GM12891 (cell line): ENCODE data around the gene SNX4.
"Not testable (repeated sequence)": the region's sequence is repeated elsewhere in the genome, so short reads cannot be mapped to it uniquely, and the experiment has no call there.

Source experiments
- DNase-seq: peaks from one replicate; pipeline ENCODE4 v3.0.0; 2011; ENCODE audit warnings: low spot score; ENCODE audit not compliant: insufficient read length
- FAIRE-seq: peaks from 2 replicates; lab custom pipeline; 2011; peaks lifted over from hg19 to GRCh38; lab: Jason Lieb, UNC
- PAX5 ChIP-seq: IDR thresholded peaks from 2 replicates; pipeline ENCODE4 v1.6.1; 2011; ENCODE audit warnings: low read length, moderate library complexity, mild to moderate bottlenecking; ENCODE audit not compliant: insufficient read depth, severe bottlenecking
- POLR2A ChIP-seq: IDR thresholded peaks from 2 replicates; pipeline ENCODE4 v1.6.1; 2011; ENCODE audit warnings: low read depth, low read length, control low read depth
- POLR2AphosphoS5 ChIP-seq: IDR thresholded peaks from 2 replicates; pipeline ENCODE4 v1.6.1; 2011; ENCODE audit warnings: low read depth, low read length, control low read depth
- POU2F2 ChIP-seq: IDR thresholded peaks from 2 replicates; pipeline ENCODE4 v1.6.1; 2011; ENCODE audit warnings: low read depth, mild to moderate bottlenecking, control low read depth, low read length, moderate library complexity
- SPI1 ChIP-seq: IDR thresholded peaks from 2 replicates; pipeline ENCODE4 v1.6.1; 2011; ENCODE audit warnings: low read depth, low read length, control low read depth
- TAF1 ChIP-seq: IDR thresholded peaks from 2 replicates; pipeline ENCODE4 v1.6.1; 2011; ENCODE audit warnings: low read depth, low read length, control low read depth

SNX4 gene

GRCh38 chr3:125410922-125411321 lies 109.1 kb downstream of the SNX4 start:
- FAIRE-seq: no peak

GRCh38 chr3:125406070-125406469 lies 113.9 kb downstream of the SNX4 start:
- FAIRE-seq (no peak), DNase-seq (no peak)
- TF ChIP-seq TAF1 (no peak), POLR2AphosphoS5 (no peak), SPI1 (no peak), POLR2A (no peak), PAX5 (no peak), POU2F2 (no peak)

More at GRCh38 chr3:125410922-125411321, 109.1 kb downstream of the SNX4 start:
- DNase-seq: no peak
- no peak for TF ChIP-seq POLR2AphosphoS5
- no peak for TF ChIP-seq TAF1
- TF ChIP-seq POU2F2: no peak
- TF ChIP-seq PAX5: no peak
- no peak for TF ChIP-seq POLR2A
- TF ChIP-seq SPI1: no peak

- not testable (repeated sequence) for DNase-seq, FAIRE-seq
Observed at GRCh38 chr3:125405515-125405914, 114.5 kb downstream of the SNX4 start.

- no peak for DNase-seq
- no peak for FAIRE-seq
Observed at GRCh38 chr3:125403789-125404188, 116.2 kb downstream of the SNX4 start.

GRCh38 chr3:125402639-125403038 lies 117.4 kb downstream of the SNX4 start:
- FAIRE-seq: no peak
- TF ChIP-seq POLR2AphosphoS5 (no peak), POLR2A (no peak), TAF1 (no peak), SPI1 (no peak), PAX5 (no peak)
- DNase-seq: no peak

More at GRCh38 chr3:125403789-125404188, 116.2 kb downstream of the SNX4 start:
- TF ChIP-seq POU2F2 (no peak), PAX5 (no peak), POLR2A (no peak), TAF1 (no peak), SPI1 (no peak), POLR2AphosphoS5 (no peak)

GRCh38 chr3:125401402-125401801 lies 118.6 kb downstream of the SNX4 start:
- TF ChIP-seq POLR2AphosphoS5: no peak
- no peak for TF ChIP-seq PAX5
- no peak for DNase-seq
- FAIRE-seq: no peak

GRCh38 chr3:125398952-125399351 lies 121.0 kb downstream of the SNX4 start:
- DNase-seq (no peak), FAIRE-seq (peak; percentile 31)
- TF ChIP-seq POU2F2 (peak; percentile 50; the same call in 1 of the 2 replicates), POLR2A (no peak)
